Measurements from ENCODE around the gene TNIP3.
"Not testable (repeated sequence)": the region's sequence is repeated elsewhere in the genome, so short reads cannot be mapped to it uniquely, and the experiment has no call there.

TNIP3 gene, protein sequence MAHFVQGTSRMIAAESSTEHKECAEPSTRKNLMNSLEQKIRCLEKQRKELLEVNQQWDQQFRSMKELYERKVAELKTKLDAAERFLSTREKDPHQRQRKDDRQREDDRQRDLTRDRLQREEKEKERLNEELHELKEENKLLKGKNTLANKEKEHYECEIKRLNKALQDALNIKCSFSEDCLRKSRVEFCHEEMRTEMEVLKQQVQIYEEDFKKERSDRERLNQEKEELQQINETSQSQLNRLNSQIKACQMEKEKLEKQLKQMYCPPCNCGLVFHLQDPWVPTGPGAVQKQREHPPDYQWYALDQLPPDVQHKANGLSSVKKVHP

DNA sequence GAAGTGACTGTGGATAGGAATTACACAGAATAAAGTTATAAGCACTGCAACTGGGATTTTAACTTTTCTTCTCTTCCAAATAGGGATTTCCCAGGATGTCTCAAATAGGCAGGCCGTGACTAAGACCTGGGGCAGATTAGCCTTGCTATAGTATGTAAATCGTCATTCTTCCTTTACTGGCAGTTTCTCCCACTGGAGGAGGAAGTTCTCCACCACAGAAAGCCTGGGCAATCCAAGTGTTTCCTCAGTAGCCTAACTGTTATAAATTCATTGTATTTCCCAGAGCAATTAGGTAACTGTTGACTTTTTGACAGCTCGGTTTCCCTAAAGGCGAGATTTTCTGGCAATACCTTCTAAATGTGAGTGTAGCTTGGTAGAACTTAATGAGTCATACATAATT, at the start of gene TNIP3:
TSS of gene TNIP3 (minus strand) at position 31 of the 400 bp plus-strand sequence. CDS start 196 bp downstream, outside the sequence.
- DNase-seq, result no peak

DNA sequence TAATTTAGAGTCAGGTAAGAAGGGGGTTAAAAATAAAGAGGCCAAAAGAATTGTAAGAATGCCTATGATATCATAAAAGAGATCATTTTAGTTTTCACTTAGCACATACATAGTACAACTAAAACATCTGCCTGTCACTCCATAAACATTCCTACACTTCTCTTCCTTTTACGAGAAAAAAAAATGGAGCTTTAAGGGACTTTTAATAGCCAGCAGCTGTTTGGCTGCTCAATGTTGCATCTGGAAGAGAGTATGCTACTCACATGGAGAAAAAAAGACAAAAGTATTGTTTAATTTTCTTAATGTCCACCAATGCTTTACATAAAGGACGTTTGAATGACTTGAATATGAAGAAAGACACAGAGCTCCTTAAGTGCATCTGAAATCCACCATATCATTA, 48.7 kb upstream of the TNIP3 start:
- no peak for DNase-seq

DNA sequence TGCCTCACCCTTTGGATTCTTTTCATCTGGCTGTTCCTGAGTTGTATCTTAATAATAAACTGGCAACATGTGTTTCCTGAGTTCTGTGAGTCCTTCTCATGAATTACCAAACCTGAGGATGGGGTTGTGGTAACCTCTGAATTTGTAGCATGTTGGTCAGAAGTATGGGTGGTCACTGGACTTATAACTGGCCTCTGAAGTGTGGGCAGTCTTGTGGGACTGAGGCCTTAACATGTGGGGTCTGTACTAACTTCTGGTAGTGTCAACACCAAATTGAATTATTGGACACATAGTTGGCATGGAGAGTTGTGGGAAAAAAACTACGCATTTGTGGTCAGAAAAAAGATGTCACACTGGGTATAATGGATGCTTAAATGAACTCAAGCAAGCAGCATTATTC, 45.0 kb upstream of the TNIP3 start:
- DNase-seq, result no peak

DNA sequence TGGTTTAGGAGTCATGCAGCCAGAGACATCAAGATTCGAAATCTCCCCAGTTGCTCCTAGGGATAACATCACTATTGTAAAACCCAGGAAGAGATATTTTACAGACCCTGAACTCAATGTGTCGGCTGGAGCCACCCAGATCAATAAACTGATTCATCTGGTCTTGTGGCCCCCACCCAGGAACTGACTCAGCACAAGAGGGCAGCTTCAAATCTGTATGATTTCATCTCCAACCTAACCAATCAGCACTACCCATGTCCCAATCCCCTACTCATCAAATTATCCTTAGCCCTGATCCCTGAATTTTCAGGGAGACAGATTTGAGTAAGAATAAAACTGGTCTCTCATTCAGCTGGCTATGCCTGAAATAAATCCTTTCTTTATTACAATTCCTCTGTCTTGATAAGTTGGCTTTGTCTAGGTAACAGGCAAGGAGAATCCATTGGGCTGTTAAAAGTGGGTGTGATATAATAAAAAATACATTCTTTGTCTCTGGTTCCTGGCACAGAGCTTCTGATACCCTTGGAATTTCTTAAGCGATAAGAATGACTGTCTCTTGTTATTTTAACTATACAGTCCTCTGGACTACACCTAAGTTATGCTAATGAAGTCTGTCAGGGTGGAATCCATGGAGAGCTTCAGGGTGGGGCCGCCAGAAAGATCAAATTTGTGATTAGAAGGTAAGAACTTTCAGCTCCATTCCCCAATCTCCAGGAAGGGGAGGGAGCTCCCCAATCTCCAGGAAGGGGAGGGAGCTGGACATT, 44.3 kb upstream of the TNIP3 start:
- DNase-seq, result no peak

DNA sequence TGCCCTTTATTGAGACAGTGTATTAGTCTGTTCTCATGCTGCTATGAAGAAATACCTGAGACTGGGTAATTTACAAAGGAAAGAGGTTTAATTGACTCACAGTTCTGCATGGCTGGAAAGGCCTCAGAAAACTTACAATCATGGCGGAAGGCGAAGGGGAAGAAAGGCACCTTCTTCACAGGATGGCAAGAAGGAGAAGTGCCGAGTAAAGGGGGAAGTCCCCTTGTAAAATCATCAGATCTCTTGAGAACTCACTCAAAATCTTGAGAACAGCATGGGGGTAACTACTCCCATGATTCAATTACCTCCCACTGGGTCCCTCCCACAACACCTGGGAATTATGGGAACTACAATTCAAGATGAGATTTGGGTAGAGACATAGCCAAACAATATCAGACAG, 41.7 kb upstream of the TNIP3 start:
- DNase-seq, result not testable (repeated sequence)

DNA sequence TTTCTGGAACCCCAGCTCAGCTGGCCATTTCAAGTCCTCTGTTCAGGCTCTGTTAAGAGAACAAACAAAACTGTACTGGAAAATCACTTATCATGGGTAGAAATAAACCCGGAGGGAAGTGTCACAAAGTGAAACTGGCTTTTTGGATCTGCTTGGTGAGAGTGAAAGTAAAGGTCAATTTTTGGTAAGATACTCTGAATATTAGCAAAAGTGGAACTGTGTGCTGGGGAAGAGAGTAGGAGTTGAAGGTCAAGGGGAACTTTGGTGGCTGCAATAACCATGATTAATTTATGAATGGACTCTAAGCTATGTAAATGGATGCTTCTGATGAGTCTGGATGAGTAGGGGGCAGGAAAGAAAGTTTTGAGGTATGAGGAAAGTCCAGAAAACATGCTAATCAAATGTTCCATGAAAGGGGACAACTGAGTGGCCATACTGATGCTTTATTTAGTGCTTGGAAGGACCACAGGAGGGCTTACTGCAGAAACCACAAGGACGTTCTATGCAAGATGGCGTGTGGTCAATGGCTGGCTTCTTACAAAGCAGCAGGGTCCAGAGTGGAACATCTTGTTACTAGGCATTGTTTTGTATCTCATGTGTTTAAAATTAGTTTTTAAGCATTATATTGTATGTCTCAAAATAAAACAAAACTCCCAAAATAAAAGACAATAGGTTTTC, 36.8 kb upstream of the TNIP3 start:
- DNase-seq, result no peak

DNA sequence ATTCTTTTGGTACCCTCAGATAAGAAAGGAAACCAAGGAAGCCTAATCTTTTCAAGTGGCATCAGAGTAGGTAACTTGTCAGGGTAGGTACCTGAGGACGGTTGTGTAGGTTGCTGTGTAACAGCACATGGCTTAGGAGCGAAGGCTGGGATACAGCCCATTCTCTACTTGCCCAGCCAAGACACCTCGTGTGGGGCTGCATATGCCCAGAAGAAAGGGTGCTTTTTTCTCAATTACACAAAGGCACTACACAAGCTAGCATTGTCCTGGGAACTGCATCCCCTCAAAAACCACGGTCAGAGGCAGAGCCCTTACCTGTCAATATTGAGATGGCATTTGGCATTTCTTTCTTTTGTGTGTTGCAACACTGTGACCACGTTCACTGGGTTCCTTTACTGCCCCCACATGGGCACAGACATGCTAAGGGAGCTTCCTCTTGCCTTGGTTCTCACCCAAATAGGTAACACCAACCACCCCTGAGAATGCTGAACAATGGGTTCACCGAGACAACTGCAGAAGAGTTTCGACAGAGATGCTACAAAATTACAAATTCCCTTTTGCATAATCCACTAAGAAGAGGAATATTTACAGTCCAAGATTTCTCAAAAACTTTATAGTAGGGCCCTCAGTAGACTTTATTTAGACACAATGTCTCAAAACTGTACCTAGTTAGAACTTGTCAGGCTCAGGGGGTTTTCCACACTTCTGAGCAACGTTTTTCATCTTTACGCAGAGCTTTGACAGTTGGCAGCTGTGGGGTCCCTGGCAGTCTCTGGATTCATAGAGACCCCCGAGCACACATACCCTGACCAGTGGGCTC, 35.8 kb upstream of the TNIP3 start:
- DNase-seq, result no peak

DNA sequence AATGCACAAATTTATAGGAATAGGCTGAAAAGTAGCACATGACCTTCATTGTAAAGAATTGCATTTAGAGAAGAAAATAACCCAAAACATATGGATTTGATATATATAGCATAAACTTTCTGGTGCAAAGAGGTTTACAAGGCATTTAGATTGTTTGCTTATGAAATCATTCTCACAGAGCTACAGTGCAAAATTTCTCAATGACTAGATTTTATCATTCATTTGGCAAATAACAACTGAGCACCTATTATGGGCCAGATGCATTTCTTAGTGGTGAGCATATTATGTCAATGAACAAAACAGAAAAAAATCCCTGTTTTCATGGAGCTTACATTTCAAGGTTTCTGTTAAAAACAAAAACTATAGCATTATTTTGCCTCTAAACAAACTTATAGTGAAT, 34.1 kb upstream of the TNIP3 start:
- no peak for DNase-seq

DNA sequence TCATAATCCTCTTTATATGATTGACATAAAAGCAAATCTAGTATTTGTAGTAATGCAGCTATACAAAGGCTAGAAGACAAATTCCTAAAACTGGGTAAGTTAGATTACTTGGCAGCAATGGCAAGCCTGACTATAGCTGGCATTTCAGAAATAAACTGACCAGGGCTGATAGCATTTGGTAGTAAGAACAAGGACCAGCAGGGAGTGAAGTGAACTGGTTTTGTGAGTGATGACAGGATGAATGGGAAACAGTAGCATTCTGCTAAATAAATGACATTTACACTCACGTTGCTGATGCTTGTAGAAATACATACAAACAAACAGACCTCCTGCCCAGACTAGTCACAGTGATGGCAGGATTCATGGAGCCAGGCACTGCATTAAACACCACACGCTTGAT, 31.5 kb upstream of the TNIP3 start:
- DNase-seq, result no peak

DNA sequence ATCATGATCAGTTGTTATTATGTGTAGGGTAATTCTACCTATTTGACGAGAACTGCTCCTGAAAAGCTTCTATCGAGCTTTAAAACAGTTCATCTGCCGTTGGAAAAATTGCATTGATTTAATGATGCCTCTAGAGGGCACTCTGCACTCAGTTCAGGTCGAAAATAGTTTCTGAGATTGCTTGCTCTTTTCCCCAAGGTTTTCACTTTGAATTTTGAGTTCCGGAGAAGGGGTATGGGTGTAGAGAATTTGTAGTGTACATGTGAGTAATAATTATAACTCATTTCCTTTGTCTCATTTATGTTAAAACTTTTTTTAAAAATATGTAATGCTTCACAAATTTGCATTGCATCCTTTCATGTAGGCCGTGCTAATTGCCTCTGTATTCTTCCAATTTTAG, 28.4 kb upstream of the TNIP3 start:
- DNase-seq, result peak; percentile 29

DNA sequence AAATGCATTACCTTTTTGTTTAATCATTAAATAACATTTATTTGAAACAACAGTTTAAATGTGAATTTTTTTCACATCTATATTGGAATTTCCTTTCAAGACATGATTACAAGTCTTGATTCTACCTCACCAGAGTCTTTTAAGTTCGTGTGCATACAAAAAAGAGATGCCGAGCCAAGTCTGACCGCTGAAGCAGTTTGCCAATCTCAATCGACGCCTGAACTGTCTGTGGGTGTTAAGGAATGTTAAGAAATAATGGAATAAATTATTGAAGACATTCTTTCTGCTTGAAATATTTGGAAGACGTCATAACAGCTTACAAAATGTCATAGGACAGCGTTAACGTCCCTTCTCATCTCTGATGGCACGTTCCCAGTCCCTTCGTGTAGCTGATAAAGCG, 27.9 kb upstream of the TNIP3 start:
- DNase-seq, result no peak

DNA sequence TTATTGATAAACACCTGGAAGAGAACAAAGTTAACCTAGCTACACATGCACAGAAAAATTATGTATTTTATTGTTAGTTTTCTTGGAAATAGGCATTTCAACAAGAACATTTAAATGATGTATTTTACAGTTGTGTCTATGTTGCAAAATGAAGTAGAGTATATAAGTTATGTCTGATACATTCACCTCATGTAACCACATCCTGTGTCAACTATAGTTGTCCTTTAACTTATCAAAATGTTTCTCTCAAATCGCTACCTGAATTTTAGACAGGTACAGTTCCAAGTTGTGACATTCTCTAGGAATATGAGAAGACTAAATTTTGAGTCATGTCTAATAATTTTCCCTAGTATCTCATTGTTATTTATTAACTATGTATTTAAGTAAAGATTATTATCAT, 27.2 kb upstream of the TNIP3 start:
- DNase-seq, result no peak

DNA sequence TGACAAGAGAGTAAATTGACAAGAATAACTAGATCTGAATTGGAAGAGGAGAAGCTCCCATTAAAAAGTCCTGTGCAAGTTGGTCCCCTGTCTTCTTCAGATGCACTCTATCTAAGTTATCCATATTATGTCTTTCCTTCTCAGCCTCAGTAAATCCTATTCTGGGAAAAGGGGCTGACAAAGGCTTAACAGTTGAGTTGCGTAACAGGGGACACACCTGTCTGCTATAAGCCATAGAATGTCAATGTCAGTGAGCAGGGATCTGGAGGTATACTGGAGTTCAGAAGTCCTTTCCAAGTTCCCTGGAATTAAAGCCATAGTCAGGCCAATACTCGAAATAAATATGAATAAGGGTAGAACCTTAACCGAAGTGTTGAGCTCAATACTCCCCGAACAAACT, 26.3 kb upstream of the TNIP3 start:
- DNase-seq, result no peak

DNA sequence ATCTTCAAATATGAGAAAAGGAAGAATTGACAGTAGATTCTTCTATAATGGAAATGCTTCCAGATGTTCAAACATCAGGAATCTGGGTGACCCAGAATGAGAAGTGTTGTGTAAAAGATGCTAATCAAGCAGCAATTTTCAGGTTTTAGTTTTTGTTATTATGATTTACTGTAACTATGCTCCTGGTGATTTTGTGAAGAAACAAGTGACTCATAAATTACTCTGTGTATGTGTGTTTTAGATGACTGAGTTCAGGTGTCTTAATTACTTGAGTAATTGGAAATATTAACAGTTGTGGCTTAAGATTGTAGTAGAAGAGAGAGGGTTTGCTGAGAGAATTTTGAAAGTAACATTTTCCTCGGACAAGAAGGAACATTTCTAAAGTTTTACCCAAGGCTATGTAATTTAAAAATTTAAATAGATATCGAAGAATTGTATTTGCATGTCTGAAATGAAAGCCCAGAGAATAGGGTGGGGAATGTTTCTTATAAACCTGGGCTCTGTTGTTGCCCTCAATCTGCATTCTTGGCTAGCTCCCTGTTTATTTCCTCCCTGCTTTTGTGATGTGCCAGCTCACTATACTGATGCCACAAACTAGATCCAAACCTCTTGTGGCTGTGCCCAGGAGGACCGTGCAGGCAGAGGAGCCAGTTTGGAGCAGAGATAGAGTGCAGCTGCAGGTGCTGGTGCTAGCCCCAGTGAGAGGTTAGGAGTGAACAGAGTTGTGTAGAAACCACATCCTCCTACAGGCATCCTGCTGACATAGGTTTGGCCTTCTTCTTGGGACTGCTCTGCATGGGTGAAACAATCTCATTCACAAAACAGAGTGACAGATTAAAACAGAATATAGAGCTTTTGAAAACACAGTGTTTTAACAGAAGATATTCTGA, 25.4 kb upstream of the TNIP3 start:
- no peak for DNase-seq

DNA sequence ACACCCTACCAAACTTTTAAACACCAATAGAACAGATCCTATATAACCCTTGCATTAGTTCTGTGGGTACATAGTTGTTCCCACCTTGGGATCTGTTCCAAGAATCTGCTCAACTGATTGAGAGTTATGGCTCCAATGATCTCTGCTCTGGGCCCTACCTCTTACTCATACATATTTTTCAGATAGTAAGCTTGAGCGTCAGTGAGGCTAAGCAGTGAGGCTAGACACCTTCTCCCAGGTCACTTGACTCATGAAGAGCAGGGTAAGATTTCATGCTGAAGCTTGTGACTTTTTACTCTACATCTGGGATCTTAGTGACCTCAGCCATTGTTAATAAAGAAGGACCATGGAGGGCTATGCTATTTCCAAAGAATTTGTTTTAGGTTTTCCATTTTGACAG, 23.1 kb upstream of the TNIP3 start:
- DNase-seq, result no peak

DNA sequence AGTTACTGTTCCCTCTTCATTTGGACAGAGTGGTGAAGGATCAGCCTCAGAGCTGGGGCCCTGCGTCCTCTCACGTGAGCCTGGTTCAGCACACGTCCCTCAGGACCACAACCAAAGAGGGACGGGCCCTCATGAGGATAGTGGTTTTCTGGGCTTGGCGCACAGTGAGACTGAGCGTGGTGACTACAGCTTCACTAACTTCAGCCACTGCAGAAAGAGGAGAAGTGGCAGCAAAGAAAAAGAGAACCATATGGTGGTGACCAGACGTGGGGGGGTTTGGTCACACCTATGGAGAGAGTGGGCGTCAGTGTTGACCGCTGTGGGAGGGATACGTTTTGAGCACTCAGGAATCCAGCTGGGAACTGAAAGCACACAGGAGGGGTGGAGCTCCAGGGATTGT, 21.8 kb upstream of the TNIP3 start:
- DNase-seq, result no peak

DNA sequence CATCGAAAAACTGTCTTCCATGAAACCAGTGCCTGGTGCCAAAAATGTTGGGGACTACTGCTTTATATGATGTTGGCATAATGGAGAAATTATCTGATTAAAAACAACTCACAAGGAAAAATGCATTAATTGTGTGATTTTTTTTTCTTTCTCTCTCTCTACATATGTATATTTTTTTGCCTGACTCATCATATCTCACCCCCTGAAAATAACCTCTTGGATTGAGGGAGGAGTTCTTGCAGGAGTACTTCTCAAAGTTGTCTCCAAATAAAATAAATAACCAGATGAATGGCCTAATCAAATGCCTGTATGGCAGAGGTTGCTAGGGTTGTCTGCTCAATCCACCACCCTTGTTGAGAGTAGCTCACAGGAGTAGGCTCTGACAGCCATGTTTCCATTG, 19.9 kb upstream of the TNIP3 start:
- DNase-seq, result no peak

DNA sequence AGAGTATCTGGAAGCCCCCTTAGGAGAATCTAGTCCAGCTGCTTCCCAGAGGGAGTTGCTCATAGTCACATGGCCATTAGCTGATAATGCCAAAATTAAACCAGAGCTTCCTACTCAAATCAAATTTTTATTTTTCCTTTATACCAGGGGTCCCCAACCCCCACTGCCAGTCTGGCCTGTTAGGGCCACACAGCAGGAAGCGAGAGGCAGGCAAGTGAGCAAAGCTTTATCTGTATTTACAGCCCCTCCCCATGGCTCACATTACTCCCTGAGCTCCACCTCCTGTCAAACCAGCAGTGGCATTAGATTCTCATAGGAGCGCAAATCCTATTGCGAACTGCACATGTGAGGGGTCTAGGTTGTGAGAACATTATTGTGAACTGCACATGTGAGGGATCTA, 19.2 kb upstream of the TNIP3 start:
- no peak for DNase-seq

DNA sequence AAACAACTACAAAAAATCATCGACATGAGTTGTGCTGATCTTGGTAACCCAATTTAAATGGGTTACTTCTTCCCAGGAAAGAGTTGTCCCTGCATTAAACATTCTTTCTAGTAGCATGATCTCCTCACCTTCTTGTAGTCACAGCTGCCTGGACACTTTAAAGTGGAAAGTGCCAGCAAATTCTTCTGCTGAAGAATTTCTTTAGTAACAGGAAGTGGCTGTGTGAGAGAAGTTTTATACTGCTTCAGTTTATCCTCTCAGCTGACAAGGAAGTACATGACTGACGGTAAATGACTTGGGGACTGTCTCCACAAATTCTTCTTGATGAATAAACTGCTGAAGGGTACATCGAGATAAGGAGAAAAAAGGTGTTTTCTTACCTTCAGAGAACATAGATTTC, 18.2 kb upstream of the TNIP3 start:
- DNase-seq, result no peak

DNA sequence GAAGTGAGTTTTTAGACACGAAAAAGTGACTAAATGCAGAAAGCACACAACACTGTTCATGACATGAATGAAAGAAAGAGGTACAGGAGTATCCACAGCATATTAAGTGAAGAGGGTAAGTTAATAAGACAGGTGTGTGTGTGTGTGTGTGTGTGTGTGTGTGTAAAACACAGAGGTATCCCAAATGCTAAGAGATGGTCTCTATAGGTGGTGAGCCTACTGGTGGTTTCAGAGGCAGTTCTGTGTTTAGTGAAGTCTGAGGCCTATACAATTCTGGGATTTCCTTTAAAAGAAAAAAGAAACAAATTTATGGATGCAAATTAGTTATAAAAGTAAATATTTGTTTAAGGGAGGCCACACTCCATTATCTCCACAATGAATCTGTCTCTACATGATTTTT, 17.4 kb upstream of the TNIP3 start:
- DNase-seq, result no peak

DNA sequence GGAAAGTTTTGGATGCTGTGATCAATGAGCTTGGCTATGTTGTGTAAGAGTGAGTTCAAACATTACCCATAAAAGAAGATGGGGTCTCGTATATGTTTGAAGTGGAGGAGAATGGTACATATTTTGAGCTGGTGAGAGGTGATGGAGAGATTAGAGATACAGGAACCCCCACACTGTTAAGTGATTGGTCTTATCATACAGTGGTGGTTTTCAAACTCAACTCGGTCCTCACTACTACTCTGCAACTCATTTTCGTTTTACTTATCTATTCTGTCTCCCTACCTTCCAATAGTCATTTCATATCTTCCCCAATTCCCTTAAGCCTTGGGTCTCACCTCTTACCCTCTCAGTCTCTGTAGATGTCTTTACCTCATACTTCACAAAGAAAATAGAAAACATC, 16.4 kb upstream of the TNIP3 start:
- no peak for DNase-seq

Measured in midbrain (tissue), 1 donor.